GM19372 (cell line): Measurements from ENCODE around the gene PCYOX1L.

Source experiments
- ATAC-seq: cut with Tn5 transposase; IDR thresholded peaks from one replicate; pipeline ENCODE4 v1.9.1; 2021; ENCODE audit warnings: mild to moderate bottlenecking, low read depth, moderate library complexity; ENCODE audit not compliant: unreplicated experiment

The PCYOX1L gene

GRCh38 chr5:149366169-149366729, 8.4 kb downstream of the PCYOX1L start:
- ATAC-seq: no peak

DNA sequence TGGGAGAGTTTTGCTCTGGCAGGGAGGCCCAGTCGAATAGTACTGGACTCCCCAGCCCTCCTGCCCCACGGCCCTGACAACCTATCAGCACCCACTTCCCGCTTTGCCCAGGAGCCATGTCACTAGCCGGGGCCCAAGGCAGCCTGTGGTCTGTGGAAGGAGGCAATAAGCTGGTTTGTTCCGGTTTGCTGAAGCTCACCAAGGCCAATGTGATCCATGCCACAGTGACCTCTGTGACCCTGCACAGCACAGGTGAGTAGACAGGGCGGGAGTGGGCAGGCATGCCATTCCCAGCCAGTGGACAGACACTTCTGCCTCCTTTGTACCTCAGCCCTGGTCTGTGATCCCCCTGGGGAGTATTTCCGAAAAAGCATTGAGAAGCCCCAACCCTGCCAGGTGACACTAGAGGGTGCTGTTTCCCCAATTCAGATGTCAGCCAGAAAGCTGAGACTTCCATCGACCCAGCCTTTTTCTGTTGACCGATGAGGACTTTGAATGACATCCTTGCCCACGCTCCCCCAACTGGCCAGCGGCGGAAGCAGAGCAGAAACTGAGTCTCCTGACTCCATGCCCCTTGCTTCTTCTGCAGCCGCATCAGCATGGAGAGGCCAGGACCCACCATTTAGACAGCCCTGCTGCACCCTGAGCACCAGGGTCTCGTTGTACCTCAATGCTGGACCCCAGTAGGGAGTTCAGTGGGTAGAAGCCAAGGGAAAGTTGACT, 9.6 kb downstream of the PCYOX1L start:
- ATAC-seq: peak; percentile 80

- ATAC-seq: no peak
Measured at GRCh38 chr5:149367972-149368645, 10.3 kb downstream of the PCYOX1L start.

DNA sequence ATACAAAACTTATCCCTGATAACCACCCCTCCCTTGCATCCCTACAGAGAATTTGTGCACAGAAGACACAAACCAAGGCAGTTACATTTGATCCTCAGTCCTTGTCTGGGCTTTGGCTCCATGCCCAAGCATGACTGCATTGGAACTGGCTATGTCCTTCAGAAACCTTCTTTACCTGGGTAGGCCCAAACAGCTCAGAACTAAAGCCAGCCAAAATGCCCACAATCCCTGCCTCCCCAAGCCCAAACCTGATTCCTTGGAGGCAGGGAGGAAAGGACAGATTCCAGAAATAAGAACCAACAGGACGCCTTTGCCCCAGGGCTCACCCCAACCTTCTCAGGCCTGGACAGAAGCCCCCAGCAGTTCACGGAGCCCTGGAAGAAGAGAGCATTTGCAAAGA, 13.0 kb downstream of the PCYOX1L start:
- no peak for ATAC-seq

- peak; percentile 83 for ATAC-seq
Measured at GRCh38 chr5:149371296-149371962, 13.6 kb downstream of the PCYOX1L start.

DNA sequence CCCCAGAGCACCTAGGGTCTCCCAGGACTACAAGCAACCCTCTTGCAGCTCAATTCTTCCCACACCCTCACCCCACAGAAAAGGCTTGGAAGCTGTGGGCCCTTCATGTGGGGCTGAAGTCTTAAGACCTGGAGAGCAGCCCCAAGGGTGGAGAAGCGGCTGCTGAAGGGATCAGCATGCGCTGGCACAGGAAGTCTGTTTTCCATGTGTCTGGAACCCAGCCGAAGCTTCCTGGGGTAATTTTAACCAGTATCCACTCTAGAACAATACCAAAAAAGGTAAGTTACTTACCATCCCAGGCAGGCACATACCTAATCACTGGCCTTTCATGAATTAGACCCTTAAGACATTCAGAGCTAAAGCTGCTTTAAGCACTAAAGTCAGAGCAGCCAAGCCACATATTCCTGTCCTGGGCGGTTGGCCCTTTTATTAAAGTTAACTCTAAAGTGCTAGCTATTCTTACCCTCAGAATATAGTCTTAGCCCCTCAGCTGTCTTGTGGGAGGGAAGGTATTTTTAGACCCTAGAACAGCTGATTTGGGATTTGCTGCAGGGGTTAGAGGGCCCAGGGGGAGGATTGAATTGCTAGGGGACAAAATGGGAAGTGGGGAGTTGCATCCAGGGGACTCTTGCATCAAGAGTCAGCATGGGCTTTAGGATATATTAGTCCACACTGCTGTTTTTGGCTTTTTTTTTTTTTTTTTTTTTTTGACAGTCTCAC, 14.4 kb downstream of the PCYOX1L start:
- no peak for ATAC-seq

- ATAC-seq: no peak
Measured at GRCh38 chr5:149372932-149373331, 15.1 kb downstream of the PCYOX1L start.

- no peak for ATAC-seq
Measured at GRCh38 chr5:149374303-149374702, 16.5 kb downstream of the PCYOX1L start.

GRCh38 chr5:149374801-149375200, 17.0 kb downstream of the PCYOX1L start:
- ATAC-seq: no peak

GRCh38 chr5:149375434-149375833, 17.6 kb downstream of the PCYOX1L start:
- no peak for ATAC-seq

DNA sequence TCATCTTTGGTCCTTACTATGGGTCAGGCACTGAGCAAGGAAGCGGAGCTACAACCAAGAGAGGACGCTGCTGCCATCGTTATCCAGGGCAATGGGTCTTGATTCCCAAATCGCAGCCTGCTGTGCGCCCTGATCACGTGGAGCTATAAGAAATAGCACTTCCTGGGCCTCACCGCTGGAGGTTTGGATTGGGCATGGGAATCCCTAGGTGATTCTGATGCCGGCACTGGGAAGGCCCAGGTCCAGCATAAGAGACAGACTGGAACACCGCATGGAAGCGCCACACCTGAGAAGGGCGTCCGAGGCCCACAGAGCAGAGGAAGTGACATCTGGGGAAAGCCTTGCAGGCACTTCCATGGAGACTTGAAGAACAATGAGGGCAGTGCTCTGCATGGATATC, 18.3 kb downstream of the PCYOX1L start:
- no peak for ATAC-seq

DNA sequence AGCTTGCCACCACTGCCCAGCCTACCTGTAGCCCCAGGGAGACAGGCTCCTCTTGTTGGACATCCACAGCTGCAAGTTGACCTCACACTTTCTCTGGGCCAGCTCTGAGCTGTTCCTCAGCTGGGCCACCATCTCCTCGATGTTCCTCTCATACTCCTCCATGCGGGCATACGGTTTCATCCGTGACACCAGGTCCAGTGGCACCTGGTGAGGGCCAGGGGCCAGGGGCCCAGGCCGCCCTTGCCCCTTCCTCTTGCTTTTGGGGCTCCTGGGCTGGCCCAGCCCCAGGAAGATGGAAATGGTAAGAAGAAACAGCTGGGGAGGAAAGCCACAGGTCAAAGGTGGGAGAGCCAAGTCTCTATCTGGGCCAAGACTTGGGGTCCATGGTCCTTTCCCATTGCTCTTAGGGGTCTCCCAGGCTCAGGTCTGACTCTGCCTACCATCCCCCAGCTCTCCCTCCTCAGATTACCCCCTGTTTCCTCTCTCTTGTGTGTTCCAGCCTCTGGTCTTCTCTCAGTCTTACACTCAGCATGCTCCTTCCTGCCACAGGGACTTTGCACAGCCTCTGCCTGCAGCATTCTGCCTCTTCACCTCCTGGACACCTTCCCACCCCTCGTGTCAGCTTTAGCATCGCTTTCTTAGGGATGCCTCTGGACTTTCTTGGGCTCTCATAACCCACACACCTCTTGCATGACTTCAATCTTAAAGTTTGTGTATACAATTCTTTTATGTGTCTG, 19.0 kb downstream of the PCYOX1L start:
- ATAC-seq: no peak

DNA sequence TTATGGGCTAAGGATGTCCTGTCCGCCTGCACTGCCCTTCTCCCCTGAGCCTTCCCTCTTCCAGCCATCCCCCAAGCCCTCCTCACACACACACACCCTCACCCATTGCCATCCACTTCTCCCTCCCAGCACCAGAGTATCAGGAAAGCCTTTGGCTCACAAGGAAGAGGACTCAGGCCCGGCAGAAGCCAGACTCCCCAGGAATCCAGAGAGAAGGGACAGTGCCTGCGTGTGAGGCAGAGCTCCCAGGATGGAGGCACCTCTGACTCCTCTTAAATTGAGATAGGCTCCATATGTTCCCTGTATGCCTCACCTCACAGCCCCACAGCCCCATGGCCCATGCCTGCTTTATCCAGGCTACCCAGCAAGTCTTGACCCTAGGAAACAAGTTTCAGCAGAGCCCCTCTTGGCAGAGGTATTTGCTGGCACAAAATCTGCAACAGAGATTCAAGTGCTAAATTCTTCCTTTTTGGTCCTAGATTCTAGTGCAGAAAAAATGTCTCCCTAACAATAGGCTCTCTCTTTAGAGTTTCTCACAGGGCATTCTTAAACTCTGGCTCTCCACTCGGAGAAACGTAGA, 20.5 kb downstream of the PCYOX1L start:
- ATAC-seq: no peak

GRCh38 chr5:149379177-149379761, 21.4 kb downstream of the PCYOX1L start, which contains the start of gene IL17B:
Gene IL17B, minus strand, starts transcription at chr5:149379292. Its CDS starts 67 bp downstream, at chr5:149379225.
- no peak for ATAC-seq

- no peak for ATAC-seq
Measured at GRCh38 chr5:149379818-149380374, 22.1 kb downstream of the PCYOX1L start.

- no peak for ATAC-seq
Measured at GRCh38 chr5:149380466-149381121, 22.7 kb downstream of the PCYOX1L start.

GRCh38 chr5:149381261-149381985, 23.6 kb downstream of the PCYOX1L start:
- no peak for ATAC-seq

- peak; percentile 84 for ATAC-seq
Measured at GRCh38 chr5:149381986-149382338, 24.1 kb downstream of the PCYOX1L start.
